ENCODE results near the gene VEGFA.

VEGFA gene

DNA sequence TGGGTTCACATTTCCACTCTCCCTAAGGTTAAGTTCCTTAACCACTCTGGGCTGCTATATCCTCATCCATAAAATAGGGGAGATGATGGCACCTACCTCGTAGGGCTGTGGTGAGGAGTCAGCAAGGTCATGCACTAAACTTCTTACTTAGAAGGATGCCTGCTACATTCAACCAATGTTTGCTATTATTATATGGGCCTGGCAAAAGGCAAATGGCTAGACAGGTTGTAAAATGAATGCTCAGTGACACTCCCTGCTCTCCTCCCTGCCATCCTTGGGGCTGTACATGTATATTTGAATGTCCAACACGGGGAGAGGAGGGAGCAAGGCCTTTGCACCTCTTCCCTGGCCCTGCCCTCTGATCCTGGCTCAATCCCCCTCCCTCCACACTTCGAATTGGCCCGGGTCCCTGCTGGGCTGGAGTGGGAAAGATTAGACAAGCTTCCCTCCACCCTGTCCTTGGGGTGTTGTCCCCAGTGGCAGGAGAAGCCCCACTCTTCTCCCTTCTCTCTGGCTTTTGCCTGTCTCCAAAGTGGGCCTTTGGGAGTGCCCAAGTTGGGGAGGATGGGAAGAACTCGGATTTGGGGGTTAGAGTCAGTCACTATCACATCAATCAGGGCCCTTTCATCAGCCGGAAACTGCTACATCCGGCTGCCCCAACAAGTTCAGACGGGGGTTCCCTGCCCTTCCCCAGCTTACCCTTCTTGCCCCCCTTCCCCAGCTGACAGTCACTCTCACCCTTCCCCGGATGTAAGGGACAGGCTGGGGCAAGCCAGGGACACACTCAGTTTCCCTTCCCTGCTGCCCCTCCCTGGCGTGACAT lies 36.3 kb upstream of the VEGFA start:
- Mint-ChIP-seq H3K36me3 (ENCODE audit: insufficient read depth) (peaks cover 6% of the 10 kb centered on the region), H3K4me3 (peak overlapping the region; percentile 19), H3K27ac (ENCODE audit: low read depth) (peak overlapping the region; percentile 93), H3K9me3 (peaks cover 6% of the 10 kb centered on the region), H3K27me3 (no peaks in the 10 kb centered on the region), H3K4me1 (peaks cover 17% of the 10 kb centered on the region)
- ATAC-seq (replicated peaks; ENCODE audit: extremely low read depth, poor library complexity, severe bottlenecking) = peak; percentile 98
- peak in 1 of 2 donors; percentile 59 for DNase-seq (ENCODE audit: low spot score in 2 of 2)

DNA sequence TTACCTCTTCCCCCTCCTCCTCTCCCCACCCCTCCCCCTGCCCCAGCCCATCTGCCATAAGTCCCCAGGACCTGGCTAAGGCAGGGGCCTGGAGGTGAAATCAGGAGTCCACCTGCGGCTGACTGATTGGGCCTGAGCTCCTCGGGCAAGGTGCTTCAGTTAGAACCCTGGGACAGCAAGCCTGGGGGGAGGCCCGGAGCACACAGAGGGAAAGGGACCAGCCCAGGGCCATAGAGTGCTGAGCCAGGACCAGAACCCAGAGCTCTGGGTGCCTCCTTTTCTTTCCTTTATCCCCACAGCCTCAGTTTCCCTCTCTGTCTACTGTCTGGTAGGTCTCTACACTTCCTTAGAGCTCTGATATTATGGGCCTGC lies 35.7 kb upstream of the VEGFA start:
- no peak for ATAC-seq (replicated peaks; ENCODE audit: extremely low read depth, poor library complexity, severe bottlenecking)
- Mint-ChIP-seq H3K9me3 (peaks cover 6% of the 10 kb centered on the region), H3K36me3 (ENCODE audit: insufficient read depth) (peaks cover 6% of the 10 kb centered on the region), H3K27ac (ENCODE audit: low read depth) (peak overlapping the region; percentile 93), H3K4me1 (peaks cover 17% of the 10 kb centered on the region), H3K27me3 (no peaks in the 10 kb centered on the region), H3K4me3 (peak overlapping the region; percentile 19)
- DNase-seq (ENCODE audit: low spot score in 2 of 2) = no peak

DNA sequence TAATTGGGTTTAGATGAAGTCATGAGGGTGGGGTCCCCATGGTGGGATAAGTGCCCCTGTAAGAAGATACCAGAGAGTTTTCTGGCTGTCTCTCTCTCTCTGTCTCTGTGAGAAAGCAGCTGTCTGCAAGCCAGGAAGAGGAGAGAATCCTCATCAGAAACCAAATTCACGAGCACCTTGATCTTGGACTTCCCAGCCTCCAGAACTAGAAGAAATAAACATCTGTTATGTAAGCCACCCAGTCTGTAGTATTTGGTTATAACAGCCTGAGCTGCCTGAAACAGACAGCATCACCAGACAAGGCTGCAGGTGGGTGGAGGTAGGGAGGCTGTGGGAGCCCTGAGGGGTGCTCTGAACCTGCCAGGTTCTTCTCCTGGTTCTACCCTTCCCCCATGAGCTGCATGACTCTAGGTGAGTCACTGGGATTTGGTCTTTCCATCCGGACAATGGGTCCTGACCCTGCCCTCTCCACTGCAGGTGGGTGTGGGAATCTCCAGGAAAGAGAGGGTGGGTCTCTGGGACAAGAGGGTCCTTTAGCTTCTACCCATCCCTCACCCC lies 34.3 kb upstream of the VEGFA start:
- Mint-ChIP-seq H3K36me3 (ENCODE audit: insufficient read depth) (peaks cover 6% of the 10 kb centered on the region), H3K27ac (ENCODE audit: low read depth) (peak overlapping the region; percentile 22)

GRCh38 chr6:43736211-43736786 lies 33.7 kb upstream of the VEGFA start:
- Mint-ChIP-seq H3K36me3 (ENCODE audit: insufficient read depth) (peaks cover 6% of the 10 kb centered on the region), H3K4me3 (no peak overlapping the region), H3K27ac (ENCODE audit: low read depth) (peak overlapping the region; percentile 22), H3K4me1 (peaks cover 17% of the 10 kb centered on the region), H3K9me3 (no peaks in the 10 kb centered on the region), H3K27me3 (no peaks in the 10 kb centered on the region)
- DNase-seq (ENCODE audit: low spot score in 2 of 2) (no peak), ATAC-seq (replicated peaks; ENCODE audit: extremely low read depth, poor library complexity, severe bottlenecking) (no peak)

More for the DNA sequence above, 34.3 kb upstream of the VEGFA start:
- no peak overlapping the region for H3K4me3 Mint-ChIP-seq
- H3K9me3 Mint-ChIP-seq = peaks cover 1% of the 10 kb centered on the region
- H3K4me1 Mint-ChIP-seq = peaks cover 17% of the 10 kb centered on the region
- DNase-seq (ENCODE audit: low spot score in 2 of 2) (no peak), ATAC-seq (replicated peaks; ENCODE audit: extremely low read depth, poor library complexity, severe bottlenecking) (no peak)
- no peaks in the 10 kb centered on the region for H3K27me3 Mint-ChIP-seq

- H3K27me3 Mint-ChIP-seq = no peaks in the 10 kb centered on the region
- ATAC-seq (replicated peaks; ENCODE audit: extremely low read depth, poor library complexity, severe bottlenecking) = no peak
- peaks cover 6% of the 10 kb centered on the region for H3K36me3 Mint-ChIP-seq (ENCODE audit: insufficient read depth)
- H3K4me3 Mint-ChIP-seq = no peak overlapping the region
- no peak for DNase-seq (ENCODE audit: low spot score in 2 of 2)
- H3K4me1 Mint-ChIP-seq = peaks cover 17% of the 10 kb centered on the region
- peak overlapping the region; percentile 22 for H3K27ac Mint-ChIP-seq (ENCODE audit: low read depth)
- H3K9me3 Mint-ChIP-seq = no peaks in the 10 kb centered on the region
Observed at GRCh38 chr6:43736844-43737243, 33.2 kb upstream of the VEGFA start.

- no peak overlapping the region for H3K4me3 Mint-ChIP-seq
- peak overlapping the region; percentile 39 for H3K27ac Mint-ChIP-seq (ENCODE audit: low read depth)
- no peaks in the 10 kb centered on the region for H3K9me3 Mint-ChIP-seq
- no peak for ATAC-seq (replicated peaks; ENCODE audit: extremely low read depth, poor library complexity, severe bottlenecking)
- no peak for DNase-seq (ENCODE audit: low spot score in 2 of 2)
- no peaks in the 10 kb centered on the region for H3K27me3 Mint-ChIP-seq
- H3K36me3 Mint-ChIP-seq (ENCODE audit: insufficient read depth) = peaks cover 6% of the 10 kb centered on the region
- peaks cover 17% of the 10 kb centered on the region for H3K4me1 Mint-ChIP-seq
Observed at GRCh38 chr6:43737272-43738081, 32.5 kb upstream of the VEGFA start.

DNA sequence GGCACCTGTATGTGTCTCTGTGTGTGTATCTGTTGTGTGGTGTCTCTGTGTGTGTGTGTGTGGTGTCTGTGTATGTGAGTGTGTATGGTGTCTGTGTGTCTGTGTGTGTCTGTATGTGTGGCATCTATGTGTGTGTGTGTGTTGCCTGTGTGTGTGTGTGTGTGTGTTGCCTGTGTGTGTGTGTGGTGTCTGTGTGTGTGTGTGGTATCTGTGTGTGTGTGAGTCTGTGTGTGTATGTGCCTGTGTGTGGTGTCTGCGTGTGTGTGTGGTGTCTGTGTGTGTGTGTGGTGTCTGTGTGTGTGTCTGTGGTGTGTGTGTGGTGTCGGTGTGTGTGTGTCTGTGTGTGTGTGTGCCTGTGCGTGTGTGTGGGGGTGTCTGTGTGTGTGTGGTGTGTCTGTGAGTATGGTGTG lies 31.7 kb upstream of the VEGFA start:
- Mint-ChIP-seq H3K27ac (ENCODE audit: low read depth) (peak overlapping the region; percentile 39), H3K36me3 (ENCODE audit: insufficient read depth) (peaks cover 6% of the 10 kb centered on the region), H3K4me3 (no peak overlapping the region), H3K27me3 (no peaks in the 10 kb centered on the region), H3K9me3 (no peaks in the 10 kb centered on the region), H3K4me1 (peaks cover 14% of the 10 kb centered on the region)
- ATAC-seq (replicated peaks; ENCODE audit: extremely low read depth, poor library complexity, severe bottlenecking) (no peak), DNase-seq (ENCODE audit: low spot score in 2 of 2) (no peak)

- Mint-ChIP-seq H3K4me3 (no peak overlapping the region), H3K4me1 (peaks cover 6% of the 10 kb centered on the region), H3K27me3 (peaks cover 3% of the 10 kb centered on the region), H3K9me3 (no peaks in the 10 kb centered on the region), H3K27ac (ENCODE audit: low read depth) (no peak overlapping the region), H3K36me3 (ENCODE audit: insufficient read depth) (peaks cover 2% of the 10 kb centered on the region)
- DNase-seq (ENCODE audit: low spot score in 2 of 2) (no peak), ATAC-seq (replicated peaks; ENCODE audit: extremely low read depth, poor library complexity, severe bottlenecking) (no peak)
Observed at GRCh38 chr6:43738877-43739641, 31.0 kb upstream of the VEGFA start.

DNA sequence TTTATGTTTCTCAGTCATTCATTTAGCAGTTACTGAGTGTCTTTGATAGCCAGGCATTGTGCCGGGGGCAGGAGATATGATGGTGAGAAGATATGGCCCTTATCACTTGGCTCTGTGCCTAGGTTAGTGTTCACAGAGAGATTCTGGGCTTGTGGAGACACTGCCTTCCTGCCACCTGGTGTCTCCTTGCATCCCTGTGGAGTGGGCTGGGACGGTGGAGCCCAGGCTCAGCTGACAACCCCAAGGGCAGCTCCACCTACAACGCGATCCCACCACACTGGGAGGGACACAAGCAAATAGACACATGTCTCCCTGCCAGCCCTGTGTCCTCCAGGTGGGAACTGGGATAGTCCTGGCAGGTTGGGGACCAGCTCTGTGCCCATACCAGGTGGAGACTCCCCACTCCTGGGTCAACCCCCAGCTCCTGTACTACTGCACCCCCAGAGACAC lies 30.3 kb upstream of the VEGFA start:
- Mint-ChIP-seq H3K9me3 (no peaks in the 10 kb centered on the region), H3K4me3 (no peak overlapping the region), H3K36me3 (ENCODE audit: insufficient read depth) (peaks cover 2% of the 10 kb centered on the region), H3K27me3 (peaks cover 9% of the 10 kb centered on the region), H3K4me1 (peaks cover under 1% of the 10 kb centered on the region), H3K27ac (ENCODE audit: low read depth) (no peak overlapping the region)
- ATAC-seq (replicated peaks; ENCODE audit: extremely low read depth, poor library complexity, severe bottlenecking) (no peak), DNase-seq (ENCODE audit: low spot score in 2 of 2) (no peak)

GRCh38 chr6:43740321-43740960 lies 29.6 kb upstream of the VEGFA start:
- Mint-ChIP-seq H3K9me3 (no peaks in the 10 kb centered on the region), H3K27ac (ENCODE audit: low read depth) (no peak overlapping the region), H3K4me1 (no peaks in the 10 kb centered on the region), H3K36me3 (ENCODE audit: insufficient read depth) (peaks cover 2% of the 10 kb centered on the region), H3K27me3 (peaks cover 12% of the 10 kb centered on the region), H3K4me3 (no peak overlapping the region)
- ATAC-seq (replicated peaks; ENCODE audit: extremely low read depth, poor library complexity, severe bottlenecking) (no peak), DNase-seq (ENCODE audit: low spot score in 2 of 2) (no peak)

DNA sequence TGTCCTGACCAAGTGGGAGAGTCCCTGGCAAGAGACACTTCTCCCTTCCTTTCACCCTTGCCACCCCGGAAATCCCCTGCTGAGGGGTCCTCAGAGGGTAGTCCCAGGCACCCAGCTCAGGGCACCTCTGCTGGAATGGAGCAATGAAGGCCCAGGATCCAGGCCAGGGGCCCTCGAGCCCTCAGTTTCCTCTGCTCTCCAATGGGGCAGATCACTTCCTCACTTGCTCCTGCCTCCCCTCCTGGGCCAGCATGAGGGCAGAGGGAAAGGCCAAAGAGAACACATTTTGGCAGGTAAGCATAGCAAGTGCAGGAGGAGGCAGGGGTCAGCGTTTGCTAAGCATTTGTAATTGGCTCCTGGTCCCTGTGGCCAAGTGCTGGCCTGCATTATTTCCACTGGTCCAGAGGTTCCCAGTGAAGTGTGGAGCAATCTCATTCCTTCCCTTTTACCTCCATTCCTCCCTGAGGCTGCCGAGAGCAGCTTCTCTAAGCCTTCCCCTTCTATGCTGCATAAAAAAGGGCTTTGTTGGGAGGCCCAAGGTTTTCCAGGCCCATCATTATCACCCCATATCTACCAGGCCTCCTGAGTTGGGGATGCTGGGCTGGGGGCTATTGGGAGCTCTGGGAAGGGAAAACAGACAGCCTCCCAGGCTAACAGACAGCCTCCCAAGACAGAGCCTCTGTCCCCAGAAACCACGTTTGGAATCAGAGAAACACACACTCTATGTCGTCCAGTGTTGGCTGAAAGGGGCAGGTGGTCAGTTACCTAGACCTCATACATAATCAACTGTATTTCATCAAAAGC lies 28.8 kb upstream of the VEGFA start:
- no peaks in the 10 kb centered on the region for H3K4me1 Mint-ChIP-seq
- peaks cover 2% of the 10 kb centered on the region for H3K36me3 Mint-ChIP-seq (ENCODE audit: insufficient read depth)
- ATAC-seq (replicated peaks; ENCODE audit: extremely low read depth, poor library complexity, severe bottlenecking) = no peak
- H3K27me3 Mint-ChIP-seq = peaks cover 12% of the 10 kb centered on the region
- H3K9me3 Mint-ChIP-seq = no peaks in the 10 kb centered on the region
- no peak for DNase-seq (ENCODE audit: low spot score in 2 of 2)
- H3K27ac Mint-ChIP-seq (ENCODE audit: low read depth) = no peak overlapping the region
- H3K4me3 Mint-ChIP-seq = no peak overlapping the region

Data from central memory CD8-positive, alpha-beta T cell (primary cell).